ENCODE data around the gene TENT4B.

Gene TENT4B

GRCh38 chr16:50247906-50248608, 95.0 kb downstream of the TENT4B start:
- Mint-ChIP-seq H3K9me3 (no peaks in the 10 kb centered on the region), H3K36me3 (ENCODE audit: low read depth) (no peaks in the 10 kb centered on the region), H3K4me1 (no peaks in the 10 kb centered on the region), H3K27me3 (ENCODE audit: low read depth) (peaks cover 37% of the 10 kb centered on the region), H3K4me3 (peak overlapping the region; percentile 71 to 78 (median 73)), H3K27ac (no peak overlapping the region)
- no peak for TF ChIP-seq CTCF (IDR thresholded peaks at IDR 0.05; ENCODE audit: unreplicated experiment in 3 of 3)

GRCh38 chr16:50248845-50249244, 95.7 kb downstream of the TENT4B start:
- H3K27ac Mint-ChIP-seq: no peak overlapping the region
- peaks cover 35% of the 10 kb centered on the region for H3K27me3 Mint-ChIP-seq (ENCODE audit: low read depth)
- TF ChIP-seq CTCF (IDR thresholded peaks at IDR 0.05; ENCODE audit: unreplicated experiment in 3 of 3): no peak
- H3K4me1 Mint-ChIP-seq: peaks cover 2% of the 10 kb centered on the region
- H3K36me3 Mint-ChIP-seq (ENCODE audit: low read depth): no peaks in the 10 kb centered on the region
- H3K4me3 Mint-ChIP-seq: peak overlapping the region; percentile 31 to 39 (median 31)
- no peaks in the 10 kb centered on the region for H3K9me3 Mint-ChIP-seq

- Mint-ChIP-seq H3K4me3 (no peak overlapping the region), H3K9me3 (no peaks in the 10 kb centered on the region), H3K27ac (no peak overlapping the region), H3K27me3 (ENCODE audit: low read depth) (peaks cover 23% of the 10 kb centered on the region), H3K36me3 (ENCODE audit: low read depth) (no peaks in the 10 kb centered on the region), H3K4me1 (peaks cover 8% of the 10 kb centered on the region)
- no peak for TF ChIP-seq CTCF (IDR thresholded peaks at IDR 0.05; ENCODE audit: unreplicated experiment in 3 of 3)
These were observed 98.4 kb downstream of the TENT4B start for GRCh38 chr16:50251375-50252081.

GRCh38 chr16:50252082-50252611, 99.0 kb downstream of the TENT4B start:
- no peak overlapping the region for H3K27ac Mint-ChIP-seq
- H3K27me3 Mint-ChIP-seq (ENCODE audit: low read depth): peaks cover 17% of the 10 kb centered on the region
- peaks cover 8% of the 10 kb centered on the region for H3K4me1 Mint-ChIP-seq
- no peak overlapping the region for H3K4me3 Mint-ChIP-seq
- H3K9me3 Mint-ChIP-seq: no peaks in the 10 kb centered on the region
- no peaks in the 10 kb centered on the region for H3K36me3 Mint-ChIP-seq (ENCODE audit: low read depth)
- TF ChIP-seq CTCF (IDR thresholded peaks at IDR 0.05; ENCODE audit: unreplicated experiment in 3 of 3): no peak

- peaks cover 12% of the 10 kb centered on the region for H3K27me3 Mint-ChIP-seq (ENCODE audit: low read depth)
- no peaks in the 10 kb centered on the region for H3K36me3 Mint-ChIP-seq (ENCODE audit: low read depth)
- H3K9me3 Mint-ChIP-seq: no peaks in the 10 kb centered on the region
- no peak overlapping the region for H3K4me3 Mint-ChIP-seq
- peaks cover 8% of the 10 kb centered on the region for H3K4me1 Mint-ChIP-seq
- TF ChIP-seq CTCF (IDR thresholded peaks at IDR 0.05; ENCODE audit: unreplicated experiment in 3 of 3): no peak
- H3K27ac Mint-ChIP-seq: no peak overlapping the region
These were observed 99.9 kb downstream of the TENT4B start for GRCh38 chr16:50252874-50253513.
